Astrocyte of the cerebellum (primary cell): ENCODE results near the gene HMOX1.

Source experiments
- DNase-seq: peaks from one replicate; pipeline ENCODE4 v3.0.0-alpha.2; 2011; ENCODE audit warnings: low read depth
- H3K4me3 ChIP-seq: 2 replicates; pipeline ENCODE4 v1.5.1; 2011; ENCODE audit warnings: mild to moderate bottlenecking, low read depth, low read length, moderate library complexity
- in situ Hi-C: cut with HindIII; loops from 2 replicates; pipeline ENCODE4 v1.10.0; 2017; ENCODE audit warnings: low sequenced_read_pairs
- TF ChIP-seq, protein P1 (sequence below): IDR thresholded peaks from 2 replicates; pipeline ENCODE4 v1.5.1; 2012; ENCODE audit warnings: low read length, low read depth, moderate library complexity, mild to moderate bottlenecking; ENCODE audit errors: missing control alignments

Gene HMOX1

DNA sequence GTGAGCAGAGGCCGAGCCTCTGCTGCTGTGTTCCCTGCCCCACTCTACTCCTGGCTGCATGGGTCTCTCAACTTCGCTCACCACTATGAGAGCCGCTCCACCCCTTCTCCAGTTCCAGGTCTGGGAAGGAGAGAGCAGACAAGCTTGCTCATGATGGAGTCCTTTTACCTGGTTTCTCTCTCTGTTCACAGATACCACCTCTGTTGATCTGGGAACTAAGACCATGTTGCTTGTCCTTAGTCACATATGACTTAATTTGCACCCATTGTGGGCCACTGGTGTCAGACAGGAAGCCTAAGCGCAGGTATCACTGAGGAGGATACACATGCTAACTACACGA, 45.9 kb downstream of the HMOX1 start:
- TF ChIP-seq, protein P1, sequence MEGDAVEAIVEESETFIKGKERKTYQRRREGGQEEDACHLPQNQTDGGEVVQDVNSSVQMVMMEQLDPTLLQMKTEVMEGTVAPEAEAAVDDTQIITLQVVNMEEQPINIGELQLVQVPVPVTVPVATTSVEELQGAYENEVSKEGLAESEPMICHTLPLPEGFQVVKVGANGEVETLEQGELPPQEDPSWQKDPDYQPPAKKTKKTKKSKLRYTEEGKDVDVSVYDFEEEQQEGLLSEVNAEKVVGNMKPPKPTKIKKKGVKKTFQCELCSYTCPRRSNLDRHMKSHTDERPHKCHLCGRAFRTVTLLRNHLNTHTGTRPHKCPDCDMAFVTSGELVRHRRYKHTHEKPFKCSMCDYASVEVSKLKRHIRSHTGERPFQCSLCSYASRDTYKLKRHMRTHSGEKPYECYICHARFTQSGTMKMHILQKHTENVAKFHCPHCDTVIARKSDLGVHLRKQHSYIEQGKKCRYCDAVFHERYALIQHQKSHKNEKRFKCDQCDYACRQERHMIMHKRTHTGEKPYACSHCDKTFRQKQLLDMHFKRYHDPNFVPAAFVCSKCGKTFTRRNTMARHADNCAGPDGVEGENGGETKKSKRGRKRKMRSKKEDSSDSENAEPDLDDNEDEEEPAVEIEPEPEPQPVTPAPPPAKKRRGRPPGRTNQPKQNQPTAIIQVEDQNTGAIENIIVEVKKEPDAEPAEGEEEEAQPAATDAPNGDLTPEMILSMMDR, result no peak
- no peak overlapping the region for H3K4me3 ChIP-seq
- no peak for DNase-seq
- in situ Hi-C loops, result loop anchor here (25.0 kb wide), 1 partner anchor 161 kb away; no protein-coding TSS in a partner anchor

DNA sequence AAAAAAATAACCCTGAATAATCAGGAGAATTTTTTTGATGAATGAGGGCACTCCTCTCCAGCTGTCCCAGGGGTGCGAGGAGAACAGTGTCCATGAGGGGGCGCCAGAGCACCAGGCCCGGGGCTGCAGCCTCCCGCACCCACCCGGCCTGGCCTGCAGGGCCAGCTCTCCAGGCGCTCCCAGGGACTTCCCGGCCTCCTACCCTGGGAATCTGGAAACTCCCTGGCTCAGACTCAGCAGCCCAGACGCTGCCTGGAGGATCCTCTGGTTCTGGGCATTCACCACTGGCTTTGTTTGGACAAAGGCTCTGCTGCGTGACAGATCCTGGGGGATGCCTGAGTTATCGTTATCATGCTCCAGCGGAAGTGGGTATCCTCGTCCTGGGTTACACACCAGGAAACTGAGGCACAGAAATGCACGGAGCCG, 50.0 kb downstream of the HMOX1 start:
- in situ Hi-C loops, result loop anchor here (25.0 kb wide), 1 partner anchor 156 kb away; no protein-coding TSS in a partner anchor
- TF ChIP-seq, protein P1, result peak; percentile 97
- peak; percentile 66 for DNase-seq

DNA sequence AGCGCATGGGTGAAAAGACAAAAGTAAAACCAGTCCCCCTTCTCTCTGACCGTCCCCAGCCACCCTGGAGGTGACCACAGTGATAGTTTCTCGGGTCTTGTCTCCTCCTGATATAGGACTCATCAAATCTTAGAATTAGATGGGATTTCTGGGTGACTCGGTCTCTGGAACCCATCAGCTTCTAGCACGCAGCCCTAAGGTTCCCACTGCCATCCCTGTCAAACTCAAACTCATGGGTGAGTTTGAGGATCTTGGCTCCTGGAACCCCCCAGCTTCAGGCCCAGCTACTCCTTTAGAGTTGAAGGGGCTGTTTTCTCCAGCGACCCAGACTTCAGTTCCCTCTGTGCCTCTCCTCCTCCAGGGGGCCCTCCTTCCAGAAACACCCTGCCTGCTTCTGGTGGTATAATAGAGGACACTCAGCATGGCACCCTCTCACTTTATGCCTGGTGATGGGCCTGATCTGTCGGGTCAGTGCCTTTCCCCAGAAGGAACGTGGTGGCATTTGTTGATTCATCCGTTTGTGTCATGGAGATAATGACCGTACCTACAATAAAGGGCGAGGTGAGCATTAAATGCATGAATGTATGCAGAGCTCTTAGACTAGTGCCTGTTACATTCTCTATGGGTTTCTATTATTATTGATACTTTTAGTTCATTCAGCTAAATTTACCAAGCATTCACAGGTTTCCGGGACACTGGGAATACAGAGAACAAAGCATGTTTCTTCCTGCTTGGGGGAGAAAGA, 50.8 kb downstream of the HMOX1 start:
- TF ChIP-seq, protein P1, result peak; percentile 15
- in situ Hi-C loops, result loop anchor here (25.0 kb wide), 1 partner anchor 156 kb away; no protein-coding TSS in a partner anchor
- no peak for DNase-seq
- no peak overlapping the region for H3K4me3 ChIP-seq

More for the DNA sequence above, 50.0 kb downstream of the HMOX1 start:
- no peak overlapping the region for H3K4me3 ChIP-seq

DNA sequence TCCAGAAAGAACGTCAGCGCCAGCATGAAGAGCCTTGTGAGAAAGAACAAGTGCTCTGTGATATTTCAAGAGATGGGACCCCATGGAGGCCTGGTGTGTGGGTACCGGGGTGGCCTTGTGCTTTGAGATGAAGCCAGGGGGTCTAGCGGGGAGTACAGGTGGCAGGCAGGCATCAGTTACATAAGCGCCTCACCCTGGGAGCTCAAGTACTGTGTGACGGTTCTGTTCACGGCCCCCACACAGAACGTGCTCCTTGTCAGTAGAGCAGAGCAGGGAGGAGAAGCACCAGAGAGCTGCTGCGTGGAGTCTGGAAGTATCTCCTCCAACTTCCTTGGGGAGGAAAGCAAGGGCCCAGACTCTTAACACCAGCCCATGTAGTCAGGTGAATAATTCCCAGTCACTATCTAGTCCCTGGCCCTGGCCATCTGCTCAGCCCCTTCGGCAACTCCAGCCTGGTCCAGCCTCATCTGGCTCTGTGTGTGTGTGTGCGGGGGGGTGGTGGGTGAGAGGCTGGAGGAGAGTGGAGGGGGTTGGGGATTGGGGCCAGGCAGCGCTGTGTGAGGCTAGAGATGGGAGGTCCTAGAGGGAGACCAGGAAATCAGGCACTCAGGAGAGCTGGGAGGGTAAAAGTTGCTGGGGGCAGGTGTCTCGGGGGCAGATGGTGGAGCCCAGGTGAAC, 51.5 kb downstream of the HMOX1 start:
- in situ Hi-C loops, result loop anchor here (25.0 kb wide), 1 partner anchor 155 kb away; no protein-coding TSS in a partner anchor
- no peak overlapping the region for H3K4me3 ChIP-seq
- no peak for DNase-seq

DNA sequence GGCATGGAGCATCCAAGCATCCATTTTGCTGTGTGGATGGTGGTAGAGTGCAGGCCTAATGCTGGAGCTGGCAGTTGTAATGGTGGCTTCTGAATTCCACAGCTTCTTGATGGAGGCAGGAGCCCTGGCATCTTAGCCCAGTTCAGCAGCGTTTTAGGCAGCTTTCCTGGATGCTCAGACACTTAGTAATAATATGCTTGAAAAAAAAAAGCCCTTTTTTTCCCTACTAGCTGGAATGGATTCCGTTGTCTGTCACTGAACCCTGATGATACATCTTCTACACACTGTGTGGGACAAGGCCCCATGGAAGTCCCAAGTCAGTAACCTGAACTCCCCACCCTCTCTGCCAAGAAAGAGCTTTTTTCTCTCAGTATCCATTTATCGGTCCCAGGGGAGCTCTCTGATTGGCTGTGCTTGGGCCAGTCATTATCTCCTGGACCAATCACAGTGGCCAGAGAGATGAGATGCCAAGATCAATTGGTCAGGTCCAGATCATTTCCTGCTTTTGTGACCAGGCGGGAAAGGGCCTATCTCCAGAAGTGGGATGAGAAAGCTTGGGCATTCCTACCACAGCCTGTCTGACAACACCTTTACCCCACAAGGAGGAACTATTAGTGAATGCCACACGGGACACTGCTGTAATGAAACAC, 53.3 kb downstream of the HMOX1 start:
- DNase-seq, result no peak
- in situ Hi-C loops, result loop anchor here (25.0 kb wide), 1 partner anchor 153 kb away; no protein-coding TSS in a partner anchor
- TF ChIP-seq, protein P1, result no peak
- no peak overlapping the region for H3K4me3 ChIP-seq

More for the DNA sequence above, 51.5 kb downstream of the HMOX1 start:
- TF ChIP-seq, protein P1, result no peak

DNA sequence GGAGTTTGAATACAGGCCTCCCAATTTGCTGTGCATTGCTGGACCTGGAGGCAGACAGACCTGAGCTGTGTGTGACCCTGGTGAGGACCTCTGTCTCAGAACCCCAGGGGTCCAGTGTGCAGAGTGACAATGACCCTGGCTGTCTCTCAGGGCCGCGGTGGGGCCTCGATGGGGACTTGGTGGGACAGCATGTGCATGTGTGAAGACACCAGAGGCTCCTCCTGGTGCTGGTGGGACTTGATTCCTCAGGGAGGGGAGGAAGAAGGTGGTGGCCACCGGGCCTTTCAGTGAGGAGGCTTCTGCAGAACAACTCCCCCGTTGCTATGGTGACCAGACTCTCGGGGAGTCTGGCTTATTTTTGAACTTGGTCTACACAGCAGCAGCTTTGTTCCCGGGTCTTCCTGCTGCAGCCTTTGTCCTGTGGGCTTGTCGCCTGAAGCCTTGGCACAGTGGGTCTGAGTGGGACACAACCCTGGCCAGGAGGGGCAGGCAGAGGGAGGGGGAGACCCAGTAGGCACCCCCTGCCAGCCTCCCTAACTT, 54.4 kb downstream of the HMOX1 start:
- no peak for DNase-seq
- TF ChIP-seq, protein P1, result no peak
- no peak overlapping the region for H3K4me3 ChIP-seq
- in situ Hi-C loops, result loop anchor here (25.0 kb wide), 1 partner anchor 152 kb away; no protein-coding TSS in a partner anchor
